Measurements from ENCODE around the gene RXRB.
"Not testable (repeated sequence)": the region's sequence is repeated elsewhere in the genome, so short reads cannot be mapped to it uniquely, and the experiment has no call there.

The RXRB gene

DNA sequence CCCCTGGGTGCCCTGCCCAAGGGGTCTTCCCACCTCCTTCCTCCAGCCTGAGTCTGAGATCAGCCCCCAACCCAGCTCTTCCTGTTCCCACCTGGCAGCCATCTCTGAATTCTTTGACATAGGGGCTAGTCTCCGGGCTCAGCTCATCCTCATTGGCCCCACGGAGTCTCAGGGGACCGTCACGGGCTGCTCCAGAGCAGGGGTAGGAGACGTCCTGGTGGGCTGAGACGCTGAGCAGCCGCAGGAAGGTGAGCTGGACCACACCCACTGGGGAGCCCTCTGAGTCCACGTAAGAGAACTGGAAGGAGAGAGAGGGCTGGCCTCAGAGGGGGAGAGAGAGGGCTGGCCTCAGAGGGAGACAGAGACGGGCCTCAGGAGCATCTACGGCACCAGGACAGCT is 36.3 kb downstream of the RXRB start:
- Histone ChIP-seq H3K4me3 (ENCODE audit: low read depth in 1 of 5, low read length in 5 of 5) (no peak overlapping the region), H3K9me3 (ENCODE audit: control insufficient read depth in 5 of 5, low read length in 5 of 5) (no peaks in the 10 kb centered on the region), H3K36me3 (ENCODE audit: control insufficient read depth in 5 of 5, insufficient read depth in 5 of 5, low read length in 5 of 5) (no peaks in the 10 kb centered on the region), H3K4me1 (ENCODE audit: control insufficient read depth in 5 of 5, insufficient read depth in 5 of 5, low read length in 5 of 5) (peaks cover 0 to 17% (median 14%) of the 10 kb centered on the region in 5 donors), H3K27ac (ENCODE audit: low read depth, low read length) (no peak overlapping the region), H3K9ac (ENCODE audit: low read length in 5 of 5) (no peak overlapping the region), H3K27me3 (ENCODE audit: control insufficient read depth in 5 of 5, insufficient read depth in 4 of 5, low read length in 5 of 5) (peaks cover 0 to 9% (median 0%) of the 10 kb centered on the region in 5 donors)

DNA sequence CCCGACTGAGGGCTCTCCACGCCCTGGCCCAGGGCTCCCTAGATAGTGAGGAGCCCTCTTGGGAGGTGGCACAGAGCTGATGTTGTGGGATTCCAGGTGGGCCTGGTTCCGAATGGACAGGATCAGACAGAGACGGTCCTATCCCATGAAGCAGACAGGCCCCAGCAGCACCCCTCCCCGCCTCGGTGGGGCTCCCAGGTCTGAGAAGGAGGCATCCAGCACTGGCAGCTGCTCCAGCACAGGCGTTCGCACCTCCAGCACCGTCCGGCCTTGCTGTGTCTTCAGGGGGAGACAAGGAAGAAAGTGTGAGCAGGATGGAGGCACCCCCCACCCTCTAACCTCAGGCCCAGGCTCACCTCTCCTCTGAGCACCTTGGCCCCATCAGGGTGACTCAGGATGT is 36.9 kb downstream of the RXRB start:
- peaks cover 0 to 17% (median 14%) of the 10 kb centered on the region in 5 donors for H3K4me1 ChIP-seq (ENCODE audit: control insufficient read depth in 5 of 5, insufficient read depth in 5 of 5, low read length in 5 of 5)
- no peak overlapping the region for H3K9ac ChIP-seq (ENCODE audit: low read length in 5 of 5)
- no peak overlapping the region for H3K27ac ChIP-seq (ENCODE audit: low read depth, low read length)
- H3K4me3 ChIP-seq (ENCODE audit: low read depth in 1 of 5, low read length in 5 of 5): no peak overlapping the region
- no peaks in the 10 kb centered on the region for H3K9me3 ChIP-seq (ENCODE audit: control insufficient read depth in 5 of 5, low read length in 5 of 5)
- peaks cover 0 to 9% (median 0%) of the 10 kb centered on the region in 5 donors for H3K27me3 ChIP-seq (ENCODE audit: control insufficient read depth in 5 of 5, insufficient read depth in 4 of 5, low read length in 5 of 5)
- H3K36me3 ChIP-seq (ENCODE audit: control insufficient read depth in 5 of 5, insufficient read depth in 5 of 5, low read length in 5 of 5): no peaks in the 10 kb centered on the region

GRCh38 chr6:33161354-33162331 is 38.8 kb downstream of the RXRB start:
- H3K27ac ChIP-seq (ENCODE audit: low read depth, low read length): no peak overlapping the region
- peak overlapping the region; percentile 7 to 69 (median 60) for H3K9ac ChIP-seq (ENCODE audit: low read length in 5 of 5)
- no peaks in the 10 kb centered on the region for H3K9me3 ChIP-seq (ENCODE audit: control insufficient read depth in 5 of 5, low read length in 5 of 5)
- peaks cover 0 to 17% (median 14%) of the 10 kb centered on the region in 5 donors for H3K4me1 ChIP-seq (ENCODE audit: control insufficient read depth in 5 of 5, insufficient read depth in 5 of 5, low read length in 5 of 5)
- H3K4me3 ChIP-seq (ENCODE audit: low read depth in 1 of 5, low read length in 5 of 5): peak overlapping the region; percentile 22 to 73 (median 62)
- H3K36me3 ChIP-seq (ENCODE audit: control insufficient read depth in 5 of 5, insufficient read depth in 5 of 5, low read length in 5 of 5): no peaks in the 10 kb centered on the region
- peaks cover 0 to 9% (median 0%) of the 10 kb centered on the region in 5 donors for H3K27me3 ChIP-seq (ENCODE audit: control insufficient read depth in 5 of 5, insufficient read depth in 4 of 5, low read length in 5 of 5)

DNA sequence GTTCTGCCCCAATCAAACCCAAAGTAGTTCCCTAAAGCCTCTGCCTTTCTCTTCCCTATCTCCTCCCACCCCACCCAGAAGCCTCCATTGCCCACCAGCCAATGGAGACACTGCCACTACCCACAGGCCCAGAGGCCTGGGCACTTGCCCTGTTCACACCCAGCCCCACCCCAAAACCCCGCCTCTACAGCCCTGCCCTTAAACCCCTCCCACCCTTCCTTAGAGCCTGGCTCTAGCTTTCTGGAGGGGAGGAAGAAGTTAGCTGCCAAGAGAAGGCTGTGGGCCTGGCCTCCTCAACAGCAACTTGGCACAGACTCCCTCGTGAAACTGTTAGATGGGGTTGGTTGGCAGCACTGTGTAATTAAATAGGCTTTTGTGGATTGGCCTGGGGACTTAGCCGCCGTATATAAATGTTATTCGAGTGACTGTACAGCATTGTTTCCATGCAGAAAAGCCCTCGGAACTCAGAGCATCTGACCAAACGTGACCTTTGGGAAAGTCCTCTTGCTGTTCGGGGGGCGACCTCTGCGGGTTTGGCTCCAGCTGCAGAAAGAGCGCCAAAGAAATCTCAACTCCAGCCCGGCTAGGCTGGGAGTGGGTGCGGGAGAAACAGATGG is 39.6 kb downstream of the RXRB start:
- Histone ChIP-seq H3K36me3 (ENCODE audit: control insufficient read depth in 5 of 5, insufficient read depth in 5 of 5, low read length in 5 of 5) (no peaks in the 10 kb centered on the region), H3K4me1 (ENCODE audit: control insufficient read depth in 5 of 5, insufficient read depth in 5 of 5, low read length in 5 of 5) (peaks cover 0 to 17% (median 14%) of the 10 kb centered on the region in 5 donors), H3K27ac (ENCODE audit: low read depth, low read length) (no peak overlapping the region), H3K4me3 (ENCODE audit: low read depth in 1 of 5, low read length in 5 of 5) (peak overlapping the region in 1 of 5 donors; percentile 73), H3K27me3 (ENCODE audit: control insufficient read depth in 5 of 5, insufficient read depth in 4 of 5, low read length in 5 of 5) (peaks cover 0 to 5% (median 0%) of the 10 kb centered on the region in 5 donors), H3K9ac (ENCODE audit: low read length in 5 of 5) (peak overlapping the region in 3 of 5 donors; percentile 42 to 46 (median 43)), H3K9me3 (ENCODE audit: control insufficient read depth in 5 of 5, low read length in 5 of 5) (no peaks in the 10 kb centered on the region)

GRCh38 chr6:33160096-33160495 is 40.4 kb downstream of the RXRB start:
- no peaks in the 10 kb centered on the region for H3K36me3 ChIP-seq (ENCODE audit: control insufficient read depth in 5 of 5, insufficient read depth in 5 of 5, low read length in 5 of 5)
- H3K9me3 ChIP-seq (ENCODE audit: control insufficient read depth in 5 of 5, low read length in 5 of 5): no peaks in the 10 kb centered on the region
- peaks cover 0 to 17% (median 14%) of the 10 kb centered on the region in 5 donors for H3K4me1 ChIP-seq (ENCODE audit: control insufficient read depth in 5 of 5, insufficient read depth in 5 of 5, low read length in 5 of 5)
- no peak overlapping the region for H3K9ac ChIP-seq (ENCODE audit: low read length in 5 of 5)
- no peak overlapping the region for H3K4me3 ChIP-seq (ENCODE audit: low read depth in 1 of 5, low read length in 5 of 5)
- peaks cover 0 to 5% (median 0%) of the 10 kb centered on the region in 5 donors for H3K27me3 ChIP-seq (ENCODE audit: control insufficient read depth in 5 of 5, insufficient read depth in 4 of 5, low read length in 5 of 5)
- no peak overlapping the region for H3K27ac ChIP-seq (ENCODE audit: low read depth, low read length)

GRCh38 chr6:33156964-33157363 is 43.5 kb downstream of the RXRB start:
- Histone ChIP-seq H3K9ac (ENCODE audit: low read length in 5 of 5) (no peak overlapping the region), H3K27me3 (ENCODE audit: control insufficient read depth in 5 of 5, insufficient read depth in 4 of 5, low read length in 5 of 5) (no peaks in the 10 kb centered on the region), H3K4me1 (ENCODE audit: control insufficient read depth in 5 of 5, insufficient read depth in 5 of 5, low read length in 5 of 5) (peaks cover 0 to 13% (median 11%) of the 10 kb centered on the region in 5 donors), H3K36me3 (ENCODE audit: control insufficient read depth in 5 of 5, insufficient read depth in 5 of 5, low read length in 5 of 5) (no peaks in the 10 kb centered on the region), H3K4me3 (ENCODE audit: low read depth in 1 of 5, low read length in 5 of 5) (no peak overlapping the region), H3K27ac (ENCODE audit: low read depth, low read length) (no peak overlapping the region), H3K9me3 (ENCODE audit: control insufficient read depth in 5 of 5, low read length in 5 of 5) (peaks cover 0 to 2% (median 0%) of the 10 kb centered on the region in 5 donors)

DNA sequence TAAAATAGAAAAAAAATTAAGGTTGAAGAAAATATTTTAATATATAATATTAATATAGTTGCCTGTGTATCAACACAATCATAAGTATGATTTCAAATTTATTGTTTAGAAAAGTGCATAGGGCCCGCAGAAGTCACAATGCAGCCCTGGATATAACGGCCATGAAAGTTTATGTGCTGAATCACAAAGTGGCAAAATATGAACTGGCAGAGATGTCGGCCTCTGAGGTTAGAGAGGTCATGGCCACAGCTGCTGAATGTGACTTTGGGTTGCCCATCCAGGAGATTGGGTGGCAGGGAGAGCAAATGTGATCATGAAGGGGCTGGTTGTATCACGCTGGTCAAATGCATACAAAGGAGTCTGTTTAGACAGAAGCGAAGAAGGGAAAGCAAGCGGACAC is 43.9 kb downstream of the RXRB start:
- H3K36me3 ChIP-seq (ENCODE audit: control insufficient read depth in 5 of 5, insufficient read depth in 5 of 5, low read length in 5 of 5): no peaks in the 10 kb centered on the region
- H3K9me3 ChIP-seq (ENCODE audit: control insufficient read depth in 5 of 5, low read length in 5 of 5): peaks cover 0 to 2% (median 0%) of the 10 kb centered on the region in 5 donors
- no peak overlapping the region for H3K4me3 ChIP-seq (ENCODE audit: low read depth in 1 of 5, low read length in 5 of 5)
- H3K27ac ChIP-seq (ENCODE audit: low read depth, low read length): no peak overlapping the region
- H3K9ac ChIP-seq (ENCODE audit: low read length in 5 of 5): no peak overlapping the region
- H3K4me1 ChIP-seq (ENCODE audit: control insufficient read depth in 5 of 5, insufficient read depth in 5 of 5, low read length in 5 of 5): peaks cover 0 to 9% (median 7%) of the 10 kb centered on the region in 5 donors
- no peaks in the 10 kb centered on the region for H3K27me3 ChIP-seq (ENCODE audit: control insufficient read depth in 5 of 5, insufficient read depth in 4 of 5, low read length in 5 of 5)

- Histone ChIP-seq H3K4me3 (ENCODE audit: low read depth in 1 of 5, low read length in 5 of 5) (no peak overlapping the region), H3K4me1 (ENCODE audit: control insufficient read depth in 5 of 5, insufficient read depth in 5 of 5, low read length in 5 of 5) (no peaks in the 10 kb centered on the region), H3K27ac (ENCODE audit: low read depth, low read length) (no peak overlapping the region), H3K36me3 (ENCODE audit: control insufficient read depth in 5 of 5, insufficient read depth in 5 of 5, low read length in 5 of 5) (no peaks in the 10 kb centered on the region), H3K9ac (ENCODE audit: low read length in 5 of 5) (no peak overlapping the region), H3K9me3 (ENCODE audit: control insufficient read depth in 5 of 5, low read length in 5 of 5) (peaks cover 0 to 2% (median 0%) of the 10 kb centered on the region in 5 donors), H3K27me3 (ENCODE audit: control insufficient read depth in 5 of 5, insufficient read depth in 4 of 5, low read length in 5 of 5) (peaks cover 0 to 3% (median 3%) of the 10 kb centered on the region in 5 donors)
These were observed 46.1 kb downstream of the RXRB start for GRCh38 chr6:33154349-33154748.

DNA sequence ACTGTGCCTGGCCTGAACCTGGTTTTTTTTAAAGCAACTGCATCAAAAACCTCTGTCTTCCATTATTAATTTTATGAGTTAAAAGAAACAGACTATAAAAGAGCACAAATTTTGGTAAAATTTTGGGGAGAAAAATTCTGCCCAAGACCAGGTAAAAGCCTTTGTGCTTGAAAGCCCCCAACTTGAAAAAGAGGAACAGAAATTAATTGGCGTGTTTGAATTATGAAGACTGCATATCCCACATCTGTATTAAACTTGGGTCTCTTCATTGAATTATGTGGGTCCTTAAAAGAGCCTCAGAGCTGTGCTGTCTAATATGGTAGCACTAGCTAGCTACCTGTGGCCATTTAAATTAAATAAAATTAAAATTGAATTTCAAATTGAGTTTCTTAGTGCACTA is 49.4 kb downstream of the RXRB start:
- Histone ChIP-seq H3K36me3 (ENCODE audit: control insufficient read depth in 5 of 5, insufficient read depth in 5 of 5, low read length in 5 of 5) (no peaks in the 10 kb centered on the region), H3K9me3 (ENCODE audit: control insufficient read depth in 5 of 5, low read length in 5 of 5) (peaks cover 0 to 2% (median 0%) of the 10 kb centered on the region in 5 donors), H3K4me1 (ENCODE audit: control insufficient read depth in 5 of 5, insufficient read depth in 5 of 5, low read length in 5 of 5) (peaks cover 0 to 3% (median 0%) of the 10 kb centered on the region in 5 donors), H3K27me3 (ENCODE audit: control insufficient read depth in 5 of 5, insufficient read depth in 4 of 5, low read length in 5 of 5) (peaks cover 0 to 6% (median 3%) of the 10 kb centered on the region in 5 donors), H3K4me3 (ENCODE audit: low read depth in 1 of 5, low read length in 5 of 5) (no peak overlapping the region), H3K27ac (ENCODE audit: low read depth, low read length) (no peak overlapping the region), H3K9ac (ENCODE audit: low read length in 5 of 5) (no peak overlapping the region)

DNA sequence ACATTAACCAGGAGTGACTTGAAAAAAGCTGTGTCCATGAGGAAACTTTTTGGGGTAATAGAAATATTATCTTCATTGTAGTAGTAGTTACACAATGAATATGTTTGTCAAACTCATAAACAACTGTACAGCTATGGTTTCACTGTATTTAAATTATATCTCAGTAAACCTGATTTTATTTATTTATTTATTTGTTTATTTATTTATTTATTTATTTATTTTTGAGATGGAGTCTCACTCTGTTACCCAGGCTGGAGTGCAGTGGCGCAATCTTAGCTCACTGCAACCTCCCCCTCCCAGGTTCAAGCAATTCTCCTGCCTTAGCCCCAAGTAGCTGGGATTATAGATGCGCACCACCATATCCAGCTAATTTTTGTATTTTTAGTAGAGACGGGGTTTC is 49.9 kb downstream of the RXRB start:
- H3K9me3 ChIP-seq (ENCODE audit: control insufficient read depth in 5 of 5, low read length in 5 of 5); H3K4me1 ChIP-seq (ENCODE audit: control insufficient read depth in 5 of 5, insufficient read depth in 5 of 5, low read length in 5 of 5); H3K9ac ChIP-seq (ENCODE audit: low read length in 5 of 5); H3K4me3 ChIP-seq (ENCODE audit: low read depth in 1 of 5, low read length in 5 of 5); H3K27me3 ChIP-seq (ENCODE audit: control insufficient read depth in 5 of 5, insufficient read depth in 4 of 5, low read length in 5 of 5); H3K27ac ChIP-seq (ENCODE audit: low read depth, low read length); H3K36me3 ChIP-seq (ENCODE audit: control insufficient read depth in 5 of 5, insufficient read depth in 5 of 5, low read length in 5 of 5): not testable (repeated sequence)
